Motor neuron (in vitro differentiated cells): ENCODE measurements around the gene INHBB. TPM values are rescaled to one million over a fixed set of nuclear protein-coding genes. Genes with fewer than 3 reads are reported as not detected.

Source experiments
- ATAC-seq, 8 experiments: fragments of 200-7000 bp; cut with Tn5 transposase; replicated peaks in 6 of 8; 2 replicates each; pipeline ENCODE4 v1.8.0; 2021; ENCODE audit warnings: mild to moderate bottlenecking in 8 of 8, moderate library complexity in 8 of 8
- H3K27ac ChIP-seq, 2 donors: fragments of 250-450 bp; sonication (Bioruptor Pico); 2 replicates each; pipeline ENCODE4 v1.9.0; 2021; ENCODE audit warnings: antibody characterized with exemption in 2 of 2, mild to moderate bottlenecking in 2 of 2, moderate library complexity in 1 of 2
- H3K4me1 ChIP-seq, 2 donors: fragments of 250-450 bp; sonication (Bioruptor Pico); replicated peaks in 1 of 2; 2 replicates each; pipeline ENCODE4 v1.6.1; 2021; ENCODE audit warnings: antibody characterized with exemption in 2 of 2, mild to moderate bottlenecking in 2 of 2, moderate library complexity in 1 of 2
- H3K4me3 ChIP-seq, 5 donors: fragments of 250-450 bp; sonication (Bioruptor Pico); 2 replicates each; pipeline ENCODE4 v1.9.0; 2021; ENCODE audit warnings: antibody characterized with exemption in 5 of 5, mild to moderate bottlenecking in 5 of 5, moderate library complexity in 4 of 5
- WGBS, 10 experiments: fragments of 450-650 bp; shearing (Covaris generic); methylation state at CpG; one replicate each; pipeline ENCODE4 v1.0.0; 2022; 5-methylcytosine and 5-hydroxymethylcytosine counted together
- in situ Hi-C, 9 experiments: fragments of 400-800 bp; cut with MboI; loops; one replicate each; pipeline ENCODE4 v1.15.0; 2021; ENCODE audit warnings: low sequenced_read_pairs in 9 of 9, low pct_unique_long_range_greater_than_20kb in 2 of 9; ENCODE audit not compliant: unreplicated experiment in 9 of 9
- total RNA-seq, 8 experiments: library from RNA; unstranded; fragments of 300-600 nt; gene quantifications; 2 replicates each; pipeline versions ENCODE4 v1.2.3 to v1.2.4, GENCODE V29; 2022

INHBB gene
- total RNA-seq, result 10 to 100 TPM in 1 of 8 experiments, 1 to 10 TPM in 3, under 1 TPM in 4; 0.09 to 14.4 (median 1.5) TPM

- Histone ChIP-seq H3K4me3 (peak within 1 kb of the TSS; percentile 28 to 52 (median 46)), H3K27ac (peak within 1 kb of the TSS in 1 of 2 donors; percentile 25), H3K4me1 (peaks cover 25 to 32% of the 10 kb centered on the region in 2 donors)
- WGBS, 10 experiments, result 0% methylated on average over 7 of the region's 99 CpGs; no CpG with 5 or more reads in 9 of the 10 experiments
- ATAC-seq, result peak in 6 of 8 experiments; percentile 7 to 49 (median 12)
- in situ Hi-C loops, result loop anchor here (5.0 to 25.0 kb wide), 5 partner anchors 166 to 741 kb away; no protein-coding TSS in a partner anchor
Measured at GRCh38 chr2:120346026-120346666, at the start of gene INHBB. Gene INHBB, plus strand, starts transcription at chr2:120346136. Its CDS starts 53 bp downstream, at chr2:120346189.

- no peak for ATAC-seq
- Histone ChIP-seq H3K4me1 (peaks cover 2 to 8% of the 10 kb centered on the region in 2 donors), H3K4me3 (no peak overlapping the region), H3K27ac (no peak overlapping the region)
- WGBS, 10 experiments, result 73 to 97% (median 86%) methylated on average over 3 to 7 of the region's 7 CpGs
- in situ Hi-C loops, result no loop called here
Measured at GRCh38 chr2:120298173-120298835, 47.6 kb upstream of the INHBB start.

- ATAC-seq, result no peak
- peaks cover 0 to 1% of the 10 kb centered on the region in 2 donors for H3K4me1 ChIP-seq
- no peak overlapping the region for H3K27ac ChIP-seq
- 92 to 100% (median 98%) methylated on average over 1 to 6 of the region's 9 CpGs; no CpG with 5 or more reads in 6 of the 10 experiments for WGBS, 10 experiments
- in situ Hi-C loops, result no loop called here
- H3K4me3 ChIP-seq, result no peak overlapping the region
Measured at GRCh38 chr2:120299004-120299403, 46.9 kb upstream of the INHBB start.

GRCh38 chr2:120299561-120299960 is 46.4 kb upstream of the INHBB start:
- in situ Hi-C loops, result no loop called here
- no peak for ATAC-seq
- H3K27ac ChIP-seq, result no peak overlapping the region
- H3K4me1 ChIP-seq, result no peaks in the 10 kb centered on the region
- H3K4me3 ChIP-seq, result no peak overlapping the region
- WGBS, 10 experiments, result 82 to 100% (median 98%) methylated on average over 1 to 6 of the region's 6 CpGs; no CpG with 5 or more reads in 2 of the 10 experiments

GRCh38 chr2:120300385-120300784 is 45.6 kb upstream of the INHBB start:
- ATAC-seq, result no peak
- WGBS, 10 experiments, result 60 to 100% (median 81%) methylated on average over 1 to 8 of the region's 10 CpGs; no CpG with 5 or more reads in 5 of the 10 experiments
- no peaks in the 10 kb centered on the region for H3K4me1 ChIP-seq
- in situ Hi-C loops, result no loop called here
- no peak overlapping the region for H3K4me3 ChIP-seq
- no peak overlapping the region for H3K27ac ChIP-seq

GRCh38 chr2:120301284-120301683 is 44.7 kb upstream of the INHBB start:
- in situ Hi-C loops, result no loop called here
- ATAC-seq, result no peak
- Histone ChIP-seq H3K4me1 (no peaks in the 10 kb centered on the region), H3K4me3 (no peak overlapping the region), H3K27ac (no peak overlapping the region)
- WGBS, 10 experiments, result 72 to 100% (median 83%) methylated on average over 1 to 4 of the region's 5 CpGs; no CpG with 5 or more reads in 3 of the 10 experiments

GRCh38 chr2:120302301-120302700 is 43.6 kb upstream of the INHBB start:
- in situ Hi-C loops, result no loop called here
- WGBS, 10 experiments, result 74 to 93% (median 91%) methylated on average over 1 to 7 of the region's 12 CpGs; no CpG with 5 or more reads in 4 of the 10 experiments
- Histone ChIP-seq H3K4me1 (no peaks in the 10 kb centered on the region), H3K27ac (no peak overlapping the region), H3K4me3 (no peak overlapping the region)
- no peak for ATAC-seq

- 60 to 100% (median 83%) methylated on average over 1 to 3 of the region's 6 CpGs; no CpG with 5 or more reads in 5 of the 10 experiments for WGBS, 10 experiments
- Histone ChIP-seq H3K4me3 (no peak overlapping the region), H3K27ac (no peak overlapping the region), H3K4me1 (no peaks in the 10 kb centered on the region)
- in situ Hi-C loops, result no loop called here
- ATAC-seq, result no peak
Measured at GRCh38 chr2:120303177-120303576, 42.8 kb upstream of the INHBB start.

GRCh38 chr2:120305296-120305695 is 40.6 kb upstream of the INHBB start:
- peak in 2 of 8 experiments; percentile 52 to 53 for ATAC-seq
- in situ Hi-C loops, result no loop called here
- 62 to 100% (median 93%) methylated on average over 1 to 5 of the region's 6 CpGs; no CpG with 5 or more reads in 3 of the 10 experiments for WGBS, 10 experiments

GRCh38 chr2:120305937-120306490 is 39.9 kb upstream of the INHBB start:
- WGBS, 10 experiments, result 92 to 100% (median 98%) methylated on average over 1 to 3 of the region's 5 CpGs; no CpG with 5 or more reads in 2 of the 10 experiments
- no peak overlapping the region for H3K4me3 ChIP-seq
- no peak for ATAC-seq
- H3K27ac ChIP-seq, result no peak overlapping the region
- in situ Hi-C loops, result no loop called here
- H3K4me1 ChIP-seq, result no peaks in the 10 kb centered on the region

More at GRCh38 chr2:120305296-120305695, 40.6 kb upstream of the INHBB start:
- Histone ChIP-seq H3K27ac (no peak overlapping the region), H3K4me3 (no peak overlapping the region), H3K4me1 (no peaks in the 10 kb centered on the region)

GRCh38 chr2:120307482-120307881 is 38.5 kb upstream of the INHBB start:
- Histone ChIP-seq H3K4me1 (peaks cover 0 to 1% of the 10 kb centered on the region in 2 donors), H3K27ac (no peak overlapping the region), H3K4me3 (no peak overlapping the region)
- WGBS, 10 experiments, result 75 to 100% (median 96%) methylated on average over 1 to 5 of the region's 7 CpGs; no CpG with 5 or more reads in 4 of the 10 experiments
- in situ Hi-C loops, result no loop called here
- no peak for ATAC-seq

- in situ Hi-C loops, result no loop called here
- ATAC-seq, result no peak
- no peak overlapping the region for H3K4me3 ChIP-seq
- no peak overlapping the region for H3K27ac ChIP-seq
- peaks cover 4 to 5% of the 10 kb centered on the region in 2 donors for H3K4me1 ChIP-seq
- WGBS, 10 experiments, result 58 to 97% (median 87%) methylated on average over 1 to 12 of the region's 16 CpGs; no CpG with 5 or more reads in 2 of the 10 experiments
Measured at GRCh38 chr2:120308038-120308910, 37.7 kb upstream of the INHBB start.
